Esophagus muscularis mucosa (tissue), 4 donors: Measurements from ENCODE around the gene PCDHGC3. TPM values are rescaled to one million over a fixed set of nuclear protein-coding genes. Genes with fewer than 3 reads are reported as not detected.

Experiments
- DNase-seq: peaks from one replicate; pipeline ENCODE4 v3.0.0-alpha.2; 2017; ENCODE audit errors: extremely low spot score
- H3K27ac ChIP-seq, 4 donors: fragments of 200-600 bp; sonication (generic); replicated peaks in 1 of 4; 1 replicate in 3 of 4; 2 replicates in 1 of 4; pipeline ENCODE4 v1.5.1; 2016 to 2019; ENCODE audit warnings: mild to moderate bottlenecking in 1 of 4
- H3K27me3 ChIP-seq, 4 donors: fragments of 200-600 bp; sonication (generic); one replicate each; pipeline versions ENCODE4 v1.5.1 to v1.6.0; 2016 to 2019
- H3K36me3 ChIP-seq, 4 donors: fragments of 200-600 bp; sonication (generic); one replicate each; pipeline ENCODE4 v1.5.1; 2016 to 2019
- H3K4me1 ChIP-seq, 4 donors: fragments of 200-600 bp; sonication (generic); one replicate each; pipeline ENCODE4 v1.5.1; 2016 to 2019
- H3K4me3 ChIP-seq, 4 donors: fragments of 200-600 bp; sonication (generic); 1 replicate in 2 of 4; 2 replicates in 2 of 4; pipeline ENCODE4 v1.5.1; 2016 to 2019; ENCODE audit warnings: mild to moderate bottlenecking in 4 of 4, moderate library complexity in 1 of 4
- H3K9me3 ChIP-seq, 4 donors: fragments of 200-600 bp; sonication (generic); 1 replicate in 3 of 4; 2 replicates in 1 of 4; pipeline ENCODE4 v1.5.1; 2016 to 2019
- CTCF ChIP-seq, 3 experiments: fragments of 200-600 bp in 2 of 3; fragments of 450-650 bp in 1 of 3; sonication (generic) in 2 of 3; IDR thresholded peaks; one replicate each; pipeline ENCODE4 v1.5.1; 2017 to 2019; ENCODE audit warnings: antibody characterized with exemption in 3 of 3, mild to moderate bottlenecking in 2 of 3, moderate library complexity in 1 of 3
- EP300 ChIP-seq: sonication (generic); formaldehyde crosslinking; IDR thresholded peaks from one replicate; pipeline ENCODE4 v1.6.1; 2017; ENCODE audit warnings: antibody characterized with exemption
- POLR2A ChIP-seq: fragments of 450-650 bp; IDR thresholded peaks from one replicate; pipeline ENCODE4 v1.6.1; 2017; ENCODE audit warnings: antibody characterized with exemption, moderate library complexity, mild to moderate bottlenecking, low read depth
- POLR2AphosphoS5 ChIP-seq, 2 donors: sonication (generic); formaldehyde crosslinking; IDR thresholded peaks; one replicate each; pipeline ENCODE4 v1.6.1; 2017; ENCODE audit warnings: antibody characterized with exemption in 2 of 2
- WGBS: methylation state at CpG from one replicate; pipeline ENCODE4 v1.1.5; 2018; 5-methylcytosine and 5-hydroxymethylcytosine counted together
- intact Hi-C: fragments of 100-400 bp; cut with DNase I; formaldehyde crosslinking; loops from one replicate; pipeline ENCODE4 v1.15.1; 2023
- total RNA-seq, 4 donors: library from RNA; depleted of rRNA; stranded (reverse); fragments of >200 nt; gene quantifications; one replicate each; pipeline versions ENCODE4 v1.1.0 to v1.2.1, GENCODE V29; 2016

The PCDHGC3 gene
- total RNA-seq, 4 donors from 2014 or later: 56.5 to 81.1 (median 65.5) TPM

GRCh38 chr5:141506381-141507155 lies 30.8 kb downstream of the PCDHGC3 start:
- Histone ChIP-seq H3K4me3 (no peak overlapping the region), H3K9me3 (no peaks in the 10 kb centered on the region), H3K36me3 (peaks cover 3 to 60% (median 43%) of the 10 kb centered on the region in 4 donors), H3K4me1 (peaks cover 38 to 42% (median 41%) of the 10 kb centered on the region in 4 donors), H3K27me3 (no peaks in the 10 kb centered on the region), H3K27ac (peak overlapping the region; percentile 87 to 95 (median 92))
- intact Hi-C loops: no loop called here
- TF ChIP-seq EP300: no peak
- no peak for TF ChIP-seq CTCF (IDR thresholded peaks at IDR 0.05)
- no peak for TF ChIP-seq POLR2A
- no peak for TF ChIP-seq POLR2AphosphoS5 (IDR thresholded peaks at IDR 0.05)
- DNase-seq: no peak
- WGBS: 83% methylated on average over 7 of the region's 8 CpGs

- H3K4me3 ChIP-seq: peak overlapping the region; percentile 36 to 56 (median 48)
- DNase-seq: no peak
- intact Hi-C loops: no loop called here
Observed at GRCh38 chr5:141507387-141508091, 31.8 kb downstream of the PCDHGC3 start.

GRCh38 chr5:141508440-141508797 lies 32.7 kb downstream of the PCDHGC3 start:
- TF ChIP-seq POLR2A (no peak), EP300 (no peak), CTCF (IDR thresholded peaks at IDR 0.05) (no peak), POLR2AphosphoS5 (IDR thresholded peaks at IDR 0.05) (no peak)
- Histone ChIP-seq H3K9me3 (no peaks in the 10 kb centered on the region), H3K4me3 (peak overlapping the region; percentile 36 to 56 (median 48)), H3K4me1 (peaks cover 50 to 58% (median 53%) of the 10 kb centered on the region in 4 donors), H3K27ac (peak overlapping the region; percentile 87 to 95 (median 92)), H3K27me3 (no peaks in the 10 kb centered on the region), H3K36me3 (peaks cover 0 to 55% (median 40%) of the 10 kb centered on the region in 4 donors)
- 30% methylated on average over 9 of the region's 9 CpGs for WGBS
- DNase-seq: no peak
- intact Hi-C loops: no loop called here

More at GRCh38 chr5:141507387-141508091, 31.8 kb downstream of the PCDHGC3 start:
- Histone ChIP-seq H3K9me3 (no peaks in the 10 kb centered on the region), H3K27ac (peak overlapping the region; percentile 87 to 95 (median 92)), H3K27me3 (no peaks in the 10 kb centered on the region), H3K36me3 (peaks cover 3 to 63% (median 44%) of the 10 kb centered on the region in 4 donors), H3K4me1 (peaks cover 44 to 49% (median 47%) of the 10 kb centered on the region in 4 donors)
- TF ChIP-seq EP300 (no peak), POLR2AphosphoS5 (IDR thresholded peaks at IDR 0.05) (peak; percentile 44 to 54)
- 36% methylated on average over 10 of the region's 11 CpGs for WGBS

- WGBS: 14% methylated on average over 20 of the region's 23 CpGs
- TF ChIP-seq POLR2AphosphoS5 (IDR thresholded peaks at IDR 0.05): peak; percentile 60 to 88
- TF ChIP-seq CTCF (IDR thresholded peaks at IDR 0.05): no peak
- no peak for TF ChIP-seq EP300
- peak; percentile 34 for TF ChIP-seq POLR2A
- peaks cover 0 to 52% (median 37%) of the 10 kb centered on the region in 4 donors for H3K36me3 ChIP-seq
- H3K4me3 ChIP-seq: peak overlapping the region; percentile 36 to 56 (median 48)
- peaks cover 55 to 64% (median 58%) of the 10 kb centered on the region in 4 donors for H3K4me1 ChIP-seq
- peak overlapping the region; percentile 87 to 95 (median 92) for H3K27ac ChIP-seq
- no peaks in the 10 kb centered on the region for H3K27me3 ChIP-seq
- H3K9me3 ChIP-seq: no peaks in the 10 kb centered on the region
- intact Hi-C loops: no loop called here
- no peak for DNase-seq
Observed at GRCh38 chr5:141508798-141509611, 33.2 kb downstream of the PCDHGC3 start.
